GM18526 (cell line): ENCODE results near the gene ZNF511.

Experiments used
- POLR2A ChIP-seq: IDR thresholded peaks from 3 replicates; pipeline ENCODE4 v1.6.1; 2011; ENCODE audit not compliant: insufficient read length; ENCODE audit errors: extremely low read depth

Gene ZNF511, protein sequence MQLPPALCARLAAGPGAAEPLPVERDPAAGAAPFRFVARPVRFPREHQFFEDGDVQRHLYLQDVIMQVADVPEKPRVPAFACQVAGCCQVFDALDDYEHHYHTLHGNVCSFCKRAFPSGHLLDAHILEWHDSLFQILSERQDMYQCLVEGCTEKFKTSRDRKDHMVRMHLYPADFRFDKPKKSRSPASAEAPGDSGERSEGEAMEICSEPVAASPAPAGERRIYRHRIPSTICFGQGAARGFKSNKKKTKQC

DNA sequence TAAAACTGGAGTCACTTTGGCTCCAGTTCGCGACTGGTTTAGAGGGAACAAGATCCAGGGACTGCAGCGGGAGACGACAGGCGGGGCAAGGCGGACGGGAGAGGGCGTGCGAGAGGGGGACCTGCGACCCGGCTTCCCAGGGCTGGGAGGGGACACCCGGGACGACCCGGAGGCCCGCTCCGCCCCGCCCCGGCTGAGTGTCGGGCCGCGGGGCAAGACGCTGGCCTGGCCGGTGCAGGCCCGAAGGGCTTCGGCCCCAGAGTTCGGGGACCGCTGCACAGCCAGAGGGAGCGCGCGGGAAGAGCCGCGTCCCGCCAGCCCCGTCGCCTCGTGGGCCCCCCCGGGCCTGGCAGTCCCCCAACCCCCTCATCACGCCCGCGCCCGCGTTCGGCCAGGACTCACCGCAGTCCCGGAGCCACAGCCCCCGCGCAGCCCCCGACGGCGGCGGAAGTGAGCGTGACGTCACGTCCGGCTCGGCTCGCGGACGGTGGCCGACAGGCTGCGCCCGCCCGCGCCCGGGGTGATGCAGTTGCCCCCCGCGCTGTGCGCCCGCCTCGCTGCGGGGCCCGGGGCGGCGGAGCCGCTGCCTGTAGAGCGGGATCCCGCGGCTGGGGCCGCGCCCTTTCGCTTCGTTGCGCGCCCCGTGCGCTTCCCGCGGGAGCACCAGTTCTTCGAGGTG is at the start of gene ZNF511, which contains the start of gene TUBGCP2:
TSS of gene ZNF511 (plus strand) at position 494 of the 679 bp plus-strand sequence. CDS start at position 524, 30 bp downstream.
TSS of gene TUBGCP2 (minus strand) at position 452 of the 679 bp plus-strand sequence. CDS start 5,931 bp downstream, outside the sequence.
- TF ChIP-seq POLR2A, result peak; percentile 50

DNA sequence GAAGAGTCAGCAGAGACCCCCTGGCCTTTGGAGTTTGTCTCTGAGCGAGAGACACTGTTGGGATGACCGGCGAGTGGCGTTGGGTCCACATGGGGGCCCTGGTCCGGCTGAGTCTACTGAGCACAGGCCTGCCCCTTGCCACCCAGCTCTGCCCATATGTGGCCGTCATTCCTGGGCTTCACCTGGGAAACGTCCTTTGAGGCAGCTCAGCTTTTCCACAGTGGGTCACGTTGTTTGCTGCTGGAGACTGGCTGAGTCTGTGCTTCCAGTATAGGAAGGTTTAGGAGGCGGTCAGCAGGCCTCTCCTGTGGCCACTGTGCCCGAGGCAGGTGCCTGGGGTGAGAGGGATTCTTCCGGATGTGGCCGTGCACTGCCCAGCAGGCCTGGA is 49.1 kb upstream of the ZNF511 start:
- TF ChIP-seq POLR2A, result no peak

DNA sequence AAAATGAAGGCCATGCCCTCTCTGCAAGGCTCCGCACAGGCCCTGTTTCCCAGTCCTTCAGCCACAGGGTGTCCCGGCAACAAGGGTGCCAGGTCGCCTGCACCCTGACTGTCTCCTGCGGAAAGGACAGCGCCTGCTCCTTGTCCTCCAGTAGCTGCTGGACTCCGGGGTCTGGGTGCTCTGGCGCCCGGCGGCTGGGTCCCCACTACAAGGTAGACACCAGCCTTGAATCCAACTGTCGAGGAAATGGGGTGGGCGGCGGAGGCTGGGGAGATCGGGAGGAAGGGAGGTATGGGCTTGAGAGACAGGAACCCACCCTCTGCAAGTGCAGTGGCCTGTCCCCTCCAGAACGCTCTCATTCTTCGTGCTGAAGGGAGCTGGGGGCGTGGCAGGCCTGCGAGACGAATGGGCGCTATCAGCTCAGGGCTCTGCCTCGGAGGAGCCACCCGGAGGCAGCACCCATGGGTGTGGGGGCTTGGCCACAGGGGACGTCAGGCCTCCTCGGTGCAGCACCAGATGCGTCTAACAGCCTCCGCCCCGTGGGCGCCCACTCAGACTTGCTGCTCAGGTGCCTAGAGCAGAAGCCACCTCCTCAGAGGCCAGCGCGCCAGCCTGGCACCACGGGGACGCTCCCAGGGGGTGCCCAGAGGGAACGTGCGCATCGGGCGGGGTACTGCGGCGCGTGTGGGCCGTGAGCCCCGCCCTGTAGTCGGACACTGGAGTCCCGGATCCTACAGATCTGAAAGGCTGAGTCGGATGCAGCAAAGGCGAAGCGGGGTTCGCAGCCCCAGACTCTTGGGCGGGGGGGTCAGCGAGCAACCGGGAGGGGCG is 47.6 kb upstream of the ZNF511 start:
- peak; percentile 0 for TF ChIP-seq POLR2A

DNA sequence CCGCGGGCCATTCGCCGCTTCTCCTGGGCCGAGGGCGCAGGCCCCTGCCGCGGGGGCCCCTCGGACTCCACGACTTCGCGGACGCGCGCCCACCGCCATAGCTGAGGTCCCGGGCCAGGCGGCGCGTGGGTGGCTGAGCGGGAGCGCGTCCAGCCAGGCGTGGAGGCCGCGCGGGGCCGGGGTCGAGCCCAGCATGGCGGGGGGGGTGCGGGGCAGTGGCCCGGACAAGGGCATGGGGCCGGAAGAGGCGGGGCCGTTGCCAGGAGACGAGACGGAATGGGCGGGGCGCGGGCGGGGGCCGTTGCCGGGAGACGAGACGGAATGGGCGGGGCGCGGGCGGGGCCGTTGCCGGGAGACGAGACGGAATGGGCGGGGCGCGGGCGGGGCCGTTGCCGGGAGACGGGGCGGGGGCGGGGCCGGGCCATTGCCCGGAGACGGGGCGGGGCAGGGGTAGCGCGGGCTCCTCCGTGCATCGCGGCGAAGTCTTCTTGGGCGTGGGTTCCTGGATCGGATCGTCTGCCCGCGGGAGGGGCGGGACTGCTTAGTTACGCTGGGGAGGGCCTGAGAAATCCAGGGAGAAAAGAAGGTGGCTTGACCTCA is 46.9 kb upstream of the ZNF511 start:
- TF ChIP-seq POLR2A, result peak; percentile 41

DNA sequence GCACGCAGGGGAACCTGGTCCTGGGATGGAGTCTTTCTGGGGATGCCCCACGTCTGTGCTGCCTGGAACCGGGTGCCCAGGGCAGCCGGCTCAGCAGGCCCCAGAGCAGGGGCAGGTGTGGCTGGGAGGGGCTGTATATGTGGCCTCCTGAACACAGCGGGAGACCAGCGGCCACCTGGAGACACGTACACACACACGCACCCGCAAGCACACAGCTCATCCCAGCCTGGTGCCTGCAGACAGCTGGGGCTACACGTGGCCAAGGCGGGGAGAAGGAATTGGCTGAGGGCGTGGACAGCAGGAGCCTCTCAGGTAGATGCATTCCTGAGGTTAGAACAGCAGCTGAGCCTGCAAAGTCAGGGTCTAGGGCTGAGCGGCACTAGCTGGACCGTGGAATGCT is 46.0 kb upstream of the ZNF511 start:
- TF ChIP-seq POLR2A, result no peak

GRCh38 chr10:133263674-133264073 is 45.0 kb upstream of the ZNF511 start:
- TF ChIP-seq POLR2A, result no peak

DNA sequence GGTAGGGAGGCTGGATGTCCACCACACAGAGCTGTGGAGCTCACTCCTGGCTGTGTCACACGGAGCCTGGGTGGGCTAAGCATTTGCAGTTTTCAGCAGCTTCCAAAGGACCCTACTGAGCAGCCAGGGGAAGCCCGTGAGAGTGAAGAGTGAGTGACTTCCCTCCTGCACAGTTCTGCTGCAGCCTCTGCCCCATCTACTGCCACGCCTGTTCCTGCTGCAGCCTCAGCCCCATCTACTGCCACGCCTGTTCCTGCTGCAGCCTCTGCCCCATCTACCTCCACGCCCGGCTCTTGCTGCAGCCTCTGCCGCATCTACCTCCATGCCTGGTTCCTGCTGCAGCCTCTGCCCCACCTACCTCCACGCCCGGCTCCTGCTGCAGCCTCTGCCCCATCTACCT is 44.3 kb upstream of the ZNF511 start:
- TF ChIP-seq POLR2A, result no peak

GRCh38 chr10:133266056-133266795 is 42.5 kb upstream of the ZNF511 start:
- TF ChIP-seq POLR2A, result no peak

- no peak for TF ChIP-seq POLR2A
Measured at GRCh38 chr10:133267293-133267692, 41.4 kb upstream of the ZNF511 start.

GRCh38 chr10:133267829-133268228 is 40.9 kb upstream of the ZNF511 start:
- no peak for TF ChIP-seq POLR2A

GRCh38 chr10:133268532-133268931 is 40.2 kb upstream of the ZNF511 start:
- TF ChIP-seq POLR2A, result no peak

- no peak for TF ChIP-seq POLR2A
Measured at GRCh38 chr10:133269367-133269766, 39.3 kb upstream of the ZNF511 start.

DNA sequence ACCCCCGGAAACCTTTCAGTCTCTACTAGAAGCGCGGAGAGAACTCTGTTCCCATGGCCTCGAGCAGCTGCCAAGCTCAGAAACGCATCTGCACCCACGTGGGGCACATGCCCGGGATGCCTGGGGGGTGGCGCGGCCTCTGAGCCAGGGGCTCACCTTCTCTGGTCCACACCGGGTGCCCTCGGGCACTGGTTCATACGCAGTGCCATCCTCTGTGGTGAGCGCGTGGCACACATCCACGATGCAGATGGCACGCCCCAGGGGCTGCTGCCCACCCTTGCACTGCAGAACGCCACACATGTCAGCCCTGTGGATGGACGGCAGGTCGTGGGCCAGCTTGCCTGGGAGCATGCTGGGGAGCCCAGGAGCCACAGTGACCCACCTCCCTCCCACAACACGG is 38.5 kb upstream of the ZNF511 start:
- no peak for TF ChIP-seq POLR2A

DNA sequence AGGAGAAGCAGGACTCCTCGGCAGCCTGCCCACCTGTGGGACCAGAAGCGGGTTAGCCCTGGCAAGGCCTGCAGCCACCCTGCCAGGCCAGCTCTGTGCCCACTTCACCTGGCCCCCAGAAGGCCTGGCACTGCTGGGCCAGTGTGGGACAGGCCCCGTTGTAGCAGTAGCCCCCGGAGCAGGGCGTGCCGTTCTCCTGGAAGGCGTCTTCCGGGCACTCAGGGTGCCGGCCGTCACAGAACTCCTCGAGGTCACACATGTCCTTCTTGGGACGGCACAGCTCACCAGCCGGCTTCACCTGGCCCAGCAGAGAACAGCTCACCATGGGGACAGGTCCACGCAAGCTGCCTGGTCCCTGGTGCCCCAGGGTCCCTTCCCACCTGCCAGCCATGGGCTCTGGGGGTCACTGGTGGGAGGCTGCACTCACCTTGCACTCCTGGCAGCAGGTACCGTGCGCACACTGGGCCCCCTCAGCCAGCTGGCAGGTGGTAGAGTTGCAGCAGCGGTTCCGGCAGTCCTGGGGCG is 37.9 kb upstream of the ZNF511 start:
- TF ChIP-seq POLR2A, result no peak
